HG02852 (cell line): Measurements from ENCODE around the gene CNOT6L.
A peak's percentile ranks its signal among the peaks of the same experiment; 100 is the strongest.

Experiments used
- ATAC-seq: cut with Tn5 transposase; IDR thresholded peaks from one replicate; pipeline ENCODE4 v1.9.1; 2021; ENCODE audit warnings: mild to moderate bottlenecking, moderate library complexity; ENCODE audit not compliant: unreplicated experiment

CNOT6L gene

DNA sequence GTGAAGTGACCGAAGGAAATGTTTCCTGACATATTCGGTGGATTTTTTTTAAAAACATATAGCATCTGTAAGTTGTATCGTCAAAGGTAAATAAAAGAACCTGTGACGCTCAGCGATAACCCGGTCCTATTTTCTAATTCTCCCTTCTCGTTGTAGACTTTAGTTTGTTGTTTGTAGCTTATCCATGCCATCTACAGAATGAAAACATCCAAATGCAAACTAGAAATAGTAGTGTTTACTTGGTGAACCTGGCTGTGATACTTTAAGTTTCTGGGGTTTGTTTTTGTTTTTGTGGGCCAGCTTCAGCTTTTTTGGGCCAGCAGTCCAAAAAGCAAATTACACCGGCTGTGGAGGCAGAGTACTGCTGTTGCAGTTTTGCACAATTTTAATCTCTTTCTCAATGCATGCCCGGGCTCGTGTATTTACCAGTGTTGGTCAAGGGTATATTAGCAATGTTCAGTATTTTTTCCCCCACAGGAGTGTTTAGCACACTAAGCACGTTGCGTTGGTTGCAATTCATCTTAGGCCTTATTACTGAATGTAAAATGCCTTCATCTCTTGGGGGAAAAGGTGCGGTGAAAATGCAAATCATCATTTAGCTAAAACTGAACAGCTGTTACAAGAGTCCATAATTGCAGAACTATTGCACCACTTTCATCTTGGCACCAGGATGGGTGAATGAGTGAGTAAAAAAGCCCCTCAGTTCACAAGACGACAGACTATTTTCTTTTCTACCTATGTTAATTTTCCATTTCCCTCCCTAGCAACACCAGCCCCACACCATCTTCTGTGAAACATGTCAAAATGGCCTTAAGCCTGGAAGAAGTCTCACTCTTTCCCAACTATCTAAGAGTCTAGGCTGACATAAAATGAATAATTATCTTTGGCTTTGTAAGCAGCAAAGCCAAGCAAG, 1.7 kb upstream of the CNOT6L start:
- ATAC-seq, result no peak

DNA sequence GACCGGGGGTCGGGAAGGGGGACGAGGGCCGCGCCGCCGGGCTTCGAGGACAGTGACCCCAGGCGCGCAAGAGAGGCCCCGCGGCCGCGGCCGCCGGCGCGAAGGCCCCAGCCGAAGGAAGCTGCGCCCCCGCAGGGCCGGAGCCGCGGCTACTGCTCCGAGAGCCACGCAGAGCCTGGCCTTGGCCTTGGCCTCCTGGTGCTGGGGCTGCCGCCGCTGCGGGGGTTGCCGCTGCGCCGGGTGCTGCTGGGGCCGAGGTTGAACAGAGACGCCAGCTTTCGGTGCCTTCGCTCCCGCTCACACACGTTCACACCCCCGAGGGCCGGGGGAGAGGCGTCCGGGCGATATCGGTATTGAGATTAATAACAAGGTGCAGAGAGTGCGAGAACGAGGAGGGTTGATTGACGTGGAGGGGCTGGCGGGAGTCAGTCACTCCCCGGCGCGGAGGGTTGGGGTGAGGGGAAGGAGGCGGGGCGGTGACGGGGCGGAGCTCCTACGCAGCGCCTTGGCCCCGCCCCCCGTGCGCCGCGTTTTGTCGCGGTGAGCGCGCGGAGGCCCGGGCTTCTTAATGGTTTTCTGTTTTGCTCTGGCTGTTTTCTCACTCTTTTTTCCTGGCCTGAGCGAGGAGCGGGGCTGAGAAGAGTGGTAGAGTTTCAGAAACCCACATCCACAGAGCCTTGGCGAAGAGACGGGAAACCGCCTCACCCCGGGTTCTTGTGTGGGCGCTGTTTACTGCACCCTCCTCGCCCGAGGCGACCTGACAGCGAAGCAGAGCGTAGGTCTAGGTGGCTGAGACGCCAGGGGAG, 878 bp upstream of the CNOT6L start:
- peak; percentile 79 for ATAC-seq

DNA sequence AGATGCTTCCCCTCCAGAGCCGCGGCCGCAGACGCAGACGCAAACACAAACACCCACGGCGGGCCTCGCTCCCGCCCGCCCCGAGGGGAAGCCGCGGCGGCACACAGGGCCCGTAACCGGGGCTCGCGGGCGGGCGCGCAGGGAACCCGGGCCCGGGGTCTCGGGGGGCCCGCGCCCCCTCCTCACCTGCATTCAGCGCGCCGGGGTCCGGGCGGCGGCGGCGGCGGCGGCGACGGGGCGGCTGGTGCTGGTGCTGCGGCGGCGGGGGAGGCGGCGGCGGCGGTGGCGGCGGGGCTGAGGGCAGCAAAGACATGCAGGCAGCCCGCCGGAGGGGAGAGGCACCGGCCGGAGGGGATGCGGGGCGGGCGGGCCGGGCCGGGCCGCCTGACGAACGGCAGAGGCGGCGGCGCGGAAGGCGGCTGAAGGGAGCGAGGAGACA, 255 bp upstream of the CNOT6L start:
- peak; percentile 32 for ATAC-seq

DNA sequence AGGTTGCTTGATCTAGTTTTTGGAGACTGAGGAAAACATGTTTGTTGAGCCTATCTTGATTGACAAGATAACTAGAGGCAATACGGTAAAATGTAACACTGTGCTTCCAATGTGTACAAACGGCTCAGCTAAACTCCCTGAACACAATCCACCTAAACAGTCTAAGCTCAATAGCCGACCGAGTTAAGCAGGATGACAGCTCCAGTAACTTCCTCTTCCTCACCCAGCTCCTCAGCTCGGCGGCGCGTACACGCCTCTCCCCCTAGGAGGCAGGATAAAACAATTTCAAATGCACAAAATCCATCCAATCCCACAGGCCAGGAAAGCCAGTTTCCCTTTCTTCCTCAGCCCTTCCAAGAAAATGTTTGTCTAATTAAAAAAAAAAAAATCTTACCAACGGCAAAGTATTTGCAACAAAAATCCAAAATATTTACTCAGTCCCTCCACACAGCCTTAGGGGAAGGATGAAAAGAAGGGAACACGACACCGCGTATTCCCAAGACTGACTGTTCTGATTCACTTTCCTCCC, 1.0 kb downstream of the CNOT6L start:
- ATAC-seq, result peak; percentile 27

DNA sequence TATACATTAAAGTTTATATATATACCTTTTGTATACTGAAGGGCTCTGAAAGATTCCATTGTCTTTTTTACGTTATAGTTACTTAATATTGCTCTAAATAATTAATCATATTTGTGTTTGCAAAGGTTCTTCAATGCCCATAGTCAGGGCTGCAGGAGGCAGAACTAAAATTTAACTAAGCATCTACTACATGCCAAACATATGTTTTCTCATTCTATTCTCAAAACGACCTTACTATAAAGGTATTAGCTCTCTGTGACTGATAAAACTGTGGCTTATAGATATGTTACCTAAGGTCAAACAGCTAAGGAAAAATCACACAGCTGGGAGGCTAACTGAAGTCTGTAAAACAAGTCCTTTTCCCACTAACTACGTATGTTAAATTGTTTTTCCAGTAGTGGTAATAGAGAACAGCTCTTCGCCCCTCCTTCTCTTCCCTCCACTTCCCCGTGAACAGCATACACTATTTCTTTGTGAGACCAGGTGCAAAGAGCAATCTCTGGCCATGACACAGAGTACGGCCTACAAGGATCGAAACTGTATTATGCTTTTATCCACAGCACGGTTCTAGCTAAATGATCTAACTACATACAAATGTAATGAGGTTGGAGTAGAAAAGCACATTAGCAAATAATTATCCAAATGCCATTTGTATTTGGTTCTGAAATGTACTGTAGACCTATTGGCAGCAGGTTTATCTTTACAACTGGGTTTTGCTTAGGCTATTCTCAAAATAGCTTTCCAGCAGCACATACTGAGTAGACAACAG, 1.7 kb downstream of the CNOT6L start:
- ATAC-seq, result no peak

DNA sequence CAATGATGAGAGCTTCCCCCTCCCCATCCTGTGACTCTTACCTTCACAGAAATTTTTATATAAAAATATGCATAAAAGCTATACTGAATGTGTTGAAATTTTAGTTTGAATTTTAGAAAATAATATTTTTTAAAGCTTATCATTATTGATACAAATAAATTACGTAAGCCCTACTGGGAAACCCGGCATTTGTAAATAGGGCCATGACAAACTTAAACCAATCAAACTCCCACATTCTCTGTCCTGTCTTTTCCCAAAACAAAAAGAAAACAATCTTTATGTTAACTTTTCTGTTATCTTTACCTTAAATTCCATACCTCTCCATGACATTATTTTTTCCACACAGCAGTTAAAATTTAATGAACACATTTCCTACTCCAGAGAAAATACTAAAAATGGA, 2.6 kb downstream of the CNOT6L start:
- no peak for ATAC-seq

DNA sequence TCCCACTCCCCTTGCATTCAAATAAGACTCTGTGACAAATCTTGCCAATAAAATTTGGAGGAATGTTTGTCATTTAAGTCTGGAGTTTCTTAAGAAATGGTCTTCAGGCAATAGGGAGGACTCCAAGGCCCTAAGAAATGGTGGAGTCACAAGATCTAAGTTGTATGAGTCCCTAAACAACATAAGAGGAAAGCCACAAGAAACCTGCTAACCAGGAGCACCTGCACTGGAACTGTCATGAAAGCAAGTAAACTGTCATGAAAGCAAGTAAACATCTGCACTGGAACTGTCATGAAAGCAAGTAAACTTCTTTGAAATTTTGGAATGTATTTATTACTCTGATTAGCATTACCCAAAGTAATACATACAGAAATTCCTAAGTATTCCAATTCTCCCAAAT, 3.5 kb downstream of the CNOT6L start:
- ATAC-seq, result no peak

DNA sequence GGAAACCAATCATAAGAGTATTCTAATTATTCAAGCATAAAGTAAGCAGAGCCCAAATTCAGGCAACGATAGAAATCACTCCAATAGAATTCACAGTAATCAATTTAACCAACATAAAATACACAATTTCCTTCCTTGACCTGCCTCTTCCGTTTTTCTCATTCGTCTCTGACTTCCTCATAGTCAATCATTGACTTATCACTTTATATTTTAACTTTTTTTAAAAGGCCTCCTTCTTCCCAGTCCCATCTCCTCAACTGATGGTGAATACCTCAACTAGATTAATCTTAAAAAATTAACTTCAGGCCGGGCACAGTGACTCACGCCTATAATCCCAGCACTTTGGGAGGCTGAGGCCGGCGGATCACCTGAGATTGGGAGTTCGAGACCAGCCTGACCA, 13.3 kb downstream of the CNOT6L start:
- ATAC-seq, result no peak

DNA sequence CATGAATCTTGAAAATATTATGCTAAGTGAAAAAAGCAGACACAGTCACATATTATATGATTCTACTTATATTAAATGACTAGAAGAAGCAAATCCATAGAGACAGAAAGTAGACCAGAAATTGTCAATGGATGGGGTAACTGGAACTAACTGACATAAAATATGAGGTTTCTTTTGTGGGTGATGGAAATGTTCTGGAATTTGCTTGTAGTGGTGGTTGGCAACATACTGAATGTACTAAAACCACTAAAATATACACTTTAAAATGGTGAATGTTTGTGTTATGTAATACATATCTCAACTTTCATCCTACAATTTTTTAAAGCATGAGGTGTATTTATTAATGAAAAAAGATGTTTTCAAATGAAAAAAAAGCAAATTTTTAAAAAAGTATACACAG, 14.7 kb downstream of the CNOT6L start:
- no peak for ATAC-seq

DNA sequence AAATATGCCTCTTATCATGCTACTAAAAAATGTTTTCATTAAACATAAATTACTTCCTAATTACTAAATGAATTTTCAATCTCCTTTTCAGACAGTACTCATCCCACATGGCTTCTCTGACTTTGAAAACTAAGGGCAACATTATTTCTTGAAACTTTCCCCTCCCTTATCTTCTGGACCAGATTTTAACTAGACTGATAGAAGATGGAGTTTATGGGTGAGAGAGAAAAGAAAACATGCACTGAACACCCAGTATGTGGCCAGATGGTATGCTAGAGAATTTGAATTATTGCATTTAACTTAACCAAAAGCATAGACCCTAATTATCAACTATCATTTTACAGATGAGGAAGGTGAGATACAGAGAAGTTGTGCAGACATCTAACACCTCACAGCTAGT, 16.8 kb downstream of the CNOT6L start:
- ATAC-seq, result no peak

DNA sequence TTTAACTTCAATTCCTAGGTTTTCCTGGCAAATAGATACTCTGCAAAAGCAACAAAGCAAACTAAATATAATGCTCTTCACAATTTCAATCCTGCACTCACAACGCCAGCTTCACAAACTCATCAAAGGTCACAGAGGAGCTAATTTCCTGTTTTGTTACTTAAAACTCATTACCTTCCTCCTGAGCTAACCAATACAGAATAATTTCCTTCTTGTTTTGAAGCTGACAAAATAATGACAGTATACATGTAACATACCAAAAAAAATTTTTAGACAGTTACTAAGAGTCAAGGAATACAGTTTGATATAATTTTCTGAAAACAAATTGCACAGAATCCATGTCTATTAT, 17.9 kb downstream of the CNOT6L start:
- no peak for ATAC-seq

DNA sequence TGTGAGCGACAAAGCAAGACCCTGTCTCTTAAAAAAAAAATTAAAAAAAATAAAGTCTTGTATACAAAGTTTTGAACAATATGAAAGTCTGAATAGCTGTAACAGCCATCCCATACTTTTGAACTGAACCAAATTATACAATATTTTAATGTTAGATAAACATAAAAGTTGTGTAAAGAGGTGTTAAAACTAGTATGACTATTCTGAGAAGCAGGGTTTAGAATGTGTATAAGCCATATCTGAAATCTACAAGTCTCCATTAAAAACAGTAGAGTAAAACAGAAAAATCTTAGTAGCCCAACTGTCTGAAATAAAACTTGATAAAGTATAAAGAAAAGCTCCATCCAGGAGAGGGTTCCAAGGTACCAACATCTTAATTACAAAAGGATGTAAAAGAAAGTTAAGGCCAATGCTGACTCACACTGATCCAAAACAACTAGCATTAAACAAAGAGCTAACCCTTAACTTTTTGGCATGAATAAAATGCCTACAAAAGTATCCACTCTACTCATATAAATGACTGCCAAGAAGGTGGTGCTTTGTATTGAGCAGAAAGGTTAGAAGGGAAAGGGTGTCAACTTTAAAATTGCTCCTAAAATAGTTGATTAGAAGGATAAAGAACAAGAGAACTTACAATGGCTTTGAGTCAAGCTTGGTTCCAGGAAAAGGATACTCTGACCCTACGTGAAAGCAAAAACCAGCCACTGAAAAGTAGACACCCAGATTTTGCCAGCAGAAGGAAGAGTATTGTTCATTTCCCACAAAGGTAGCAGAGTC, 18.5 kb downstream of the CNOT6L start:
- no peak for ATAC-seq

DNA sequence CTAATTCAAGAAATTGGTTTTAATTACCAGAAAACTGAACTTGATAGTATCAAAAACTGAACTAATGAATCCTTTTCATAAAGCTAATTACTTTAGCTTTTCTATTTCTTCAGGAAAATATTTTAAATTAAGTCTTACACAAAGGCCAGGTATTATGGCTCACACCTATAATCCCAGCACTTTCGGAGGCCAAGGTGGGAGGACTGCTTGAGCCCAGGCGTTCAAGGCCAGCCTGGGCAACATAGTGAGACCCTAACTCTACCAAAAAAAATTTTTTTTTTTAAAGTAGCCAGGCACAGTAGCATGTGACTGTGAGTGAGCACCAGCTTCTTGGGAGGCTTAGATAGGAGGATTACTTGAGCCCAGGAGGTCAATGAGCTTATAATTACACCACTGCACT, 19.1 kb downstream of the CNOT6L start:
- no peak for ATAC-seq

DNA sequence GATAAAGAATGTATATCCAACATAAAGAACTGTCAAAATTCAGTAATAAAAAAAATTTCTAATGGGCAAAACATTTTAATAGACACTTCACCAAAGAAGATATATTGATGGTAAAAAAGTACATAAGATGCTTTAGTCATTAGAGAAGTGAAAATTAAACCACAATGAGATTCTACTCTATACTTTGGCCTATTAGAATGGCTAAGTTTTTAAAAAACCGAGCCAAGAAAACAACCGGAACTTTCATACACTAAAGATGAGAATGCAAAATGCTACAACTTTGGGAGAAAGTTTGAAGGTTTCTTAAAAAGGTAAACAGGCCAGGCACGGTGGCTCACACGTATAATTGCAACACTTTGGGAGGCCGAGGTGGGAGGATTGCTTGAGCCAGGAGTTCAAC, 20.8 kb downstream of the CNOT6L start:
- no peak for ATAC-seq

DNA sequence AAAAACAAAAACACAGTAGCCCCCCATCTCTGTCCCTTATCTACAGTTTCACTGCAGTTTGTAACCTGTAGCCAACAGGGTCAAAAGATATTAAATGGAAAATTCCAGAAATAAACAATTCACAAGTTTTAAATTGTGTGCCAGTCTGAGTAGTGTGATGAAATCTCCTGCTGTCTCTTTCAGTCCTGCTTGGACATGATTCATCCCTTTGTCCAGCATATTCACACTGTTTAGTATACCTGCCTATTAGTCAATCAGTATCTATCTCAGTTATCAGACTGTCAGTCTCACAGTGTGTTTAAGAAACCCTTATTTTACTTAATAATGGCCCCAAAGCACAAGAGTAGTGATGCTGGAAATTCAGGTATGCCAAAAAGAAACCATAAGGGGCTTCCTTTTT, 21.9 kb downstream of the CNOT6L start:
- ATAC-seq, result no peak

DNA sequence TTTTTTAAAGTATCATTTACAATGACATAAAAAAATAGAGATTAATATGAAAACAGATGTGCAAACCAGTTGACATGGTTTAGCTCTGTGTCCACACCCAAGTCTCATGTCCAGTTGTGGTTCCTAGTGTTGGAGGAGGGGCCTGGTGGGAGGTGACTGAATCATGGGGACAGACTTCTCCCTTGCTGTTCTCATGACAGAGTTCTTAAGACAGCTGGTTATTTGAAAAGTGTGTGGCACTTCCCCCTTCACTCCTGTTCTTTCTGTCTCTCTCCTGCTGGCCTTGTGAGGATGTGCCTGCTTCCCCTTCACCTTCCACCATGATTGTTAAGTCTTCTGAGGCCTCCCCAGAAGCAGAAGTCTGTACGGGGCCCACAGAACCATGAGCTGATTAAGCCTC, 23.8 kb downstream of the CNOT6L start:
- no peak for ATAC-seq

DNA sequence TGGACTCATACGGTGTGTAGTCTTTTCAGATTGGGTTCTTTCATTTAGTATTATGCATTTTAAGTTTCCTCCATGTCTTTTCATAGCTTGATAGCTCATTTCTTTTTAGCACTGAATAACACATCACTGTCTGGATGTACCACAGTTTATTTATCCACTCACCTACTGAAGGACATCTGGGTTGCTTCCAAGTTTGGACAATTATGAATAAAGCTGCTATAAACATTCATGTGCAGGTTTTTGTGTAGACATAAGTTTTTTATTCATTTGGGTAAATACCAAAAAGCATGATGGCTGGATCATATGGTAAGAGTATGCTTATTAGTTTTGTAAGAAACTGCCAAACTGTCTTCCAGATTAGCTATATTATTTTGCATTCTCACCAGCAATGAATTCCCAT, 29.0 kb downstream of the CNOT6L start:
- no peak for ATAC-seq

DNA sequence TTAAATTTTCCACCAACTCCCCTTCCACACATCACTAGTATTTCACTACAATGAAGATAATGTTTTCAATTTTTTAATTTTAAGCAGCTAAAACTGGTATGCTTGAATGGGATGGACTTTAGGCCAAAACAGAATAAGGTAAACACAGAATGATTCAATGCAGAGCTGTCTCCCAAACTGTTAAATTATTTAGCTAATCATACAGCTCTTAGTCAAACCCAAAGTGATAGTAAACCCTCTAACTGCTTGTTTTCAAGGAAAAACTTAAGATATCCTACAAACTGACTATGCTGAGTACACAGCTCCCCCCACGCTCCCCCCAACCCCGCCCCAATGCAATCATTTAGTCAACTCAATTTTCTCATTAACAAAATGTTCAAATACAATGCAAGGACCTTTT, 30.2 kb downstream of the CNOT6L start:
- no peak for ATAC-seq

DNA sequence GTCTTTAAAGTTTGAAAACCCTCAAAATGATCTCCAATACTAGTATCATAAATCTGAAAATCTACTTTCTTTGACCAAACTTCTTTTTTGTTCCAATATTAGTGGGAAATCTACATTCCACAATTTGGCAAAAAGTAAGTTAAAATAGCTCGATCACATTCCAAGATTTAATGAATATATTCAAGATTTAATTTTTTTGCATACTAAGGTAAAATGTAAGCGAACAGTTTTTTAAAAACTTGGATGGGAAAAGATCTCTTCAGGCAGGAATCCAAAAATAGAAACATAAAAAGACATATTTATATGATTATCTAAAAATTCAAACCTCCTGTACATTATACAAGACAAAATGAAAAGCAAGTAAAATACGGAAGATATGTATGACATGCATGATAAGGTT, 31.2 kb downstream of the CNOT6L start:
- ATAC-seq, result no peak

DNA sequence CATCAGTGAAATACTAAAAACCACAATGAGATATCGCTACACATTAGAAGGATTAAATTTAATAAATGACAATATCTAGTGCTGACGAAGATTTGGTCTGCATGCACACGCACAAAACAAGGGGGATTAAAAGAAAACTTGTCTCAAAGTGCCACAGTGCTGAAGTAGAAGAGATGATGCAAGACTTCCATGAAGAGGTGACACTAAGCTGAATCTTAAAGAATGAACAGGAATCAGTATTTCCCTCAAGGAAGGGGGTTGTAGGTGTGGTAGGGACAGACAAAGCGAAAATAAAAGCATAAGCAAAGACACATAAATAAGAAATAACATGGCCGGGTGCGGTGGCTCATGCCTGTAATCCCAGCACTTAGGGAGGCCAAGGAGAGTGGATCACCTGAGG, 33.5 kb downstream of the CNOT6L start:
- no peak for ATAC-seq
